NK-92 (cell line): ENCODE measurements around the gene ANKRD27.

Source experiments
- DNase-seq: peaks from one replicate; lab custom pipeline; 2025; ENCODE audit not compliant: unreplicated experiment; lab: John Stamatoyannopoulos, UW

ANKRD27 gene

DNA sequence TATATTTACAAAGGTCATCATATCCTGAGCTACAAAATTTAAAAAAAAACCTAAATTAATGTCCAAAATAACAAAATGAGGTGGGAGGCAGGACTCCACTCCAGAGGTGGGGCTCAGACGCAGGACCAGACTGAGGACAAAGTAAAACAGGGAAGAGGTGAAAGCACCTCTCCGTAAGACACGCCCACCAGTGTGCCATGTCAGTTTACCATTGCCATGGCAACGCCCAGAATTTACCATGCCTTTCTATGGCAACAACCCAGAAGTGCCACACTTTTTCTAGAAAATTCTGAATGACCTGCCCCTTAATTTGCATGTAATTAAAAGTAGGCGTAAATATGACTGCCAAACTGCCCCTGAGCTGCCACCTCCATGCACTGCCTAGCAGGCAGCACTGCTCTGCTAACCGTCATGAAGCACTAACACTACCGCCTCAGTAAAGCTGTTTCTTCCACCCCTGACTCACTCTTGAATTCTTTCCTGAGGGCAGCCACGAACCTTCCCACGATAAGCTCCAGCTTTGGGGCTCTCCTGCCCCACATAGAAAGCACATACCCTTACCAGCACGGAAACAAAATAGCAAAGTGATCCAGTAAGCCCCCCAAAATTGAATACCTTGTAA, 116.3 kb downstream of the ANKRD27 start:
- DNase-seq: no peak

DNA sequence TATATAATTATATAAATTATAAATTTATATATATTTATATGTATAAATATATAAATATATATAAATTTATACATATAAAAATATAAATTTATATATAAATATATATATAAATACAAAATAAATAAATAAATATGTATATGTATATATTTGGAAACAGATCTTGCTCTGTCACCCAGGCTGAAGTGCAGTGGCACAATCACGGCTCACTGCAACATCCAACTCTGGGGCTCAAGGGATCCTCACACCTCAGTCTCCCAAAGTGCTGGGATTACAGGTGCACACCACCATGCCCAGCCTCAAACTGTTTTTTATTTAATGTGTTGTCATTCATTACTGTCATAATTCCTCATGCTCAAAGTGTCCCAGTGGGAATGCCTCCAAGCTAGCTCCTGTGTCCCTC, 119.2 kb downstream of the ANKRD27 start:
- no peak for DNase-seq

DNA sequence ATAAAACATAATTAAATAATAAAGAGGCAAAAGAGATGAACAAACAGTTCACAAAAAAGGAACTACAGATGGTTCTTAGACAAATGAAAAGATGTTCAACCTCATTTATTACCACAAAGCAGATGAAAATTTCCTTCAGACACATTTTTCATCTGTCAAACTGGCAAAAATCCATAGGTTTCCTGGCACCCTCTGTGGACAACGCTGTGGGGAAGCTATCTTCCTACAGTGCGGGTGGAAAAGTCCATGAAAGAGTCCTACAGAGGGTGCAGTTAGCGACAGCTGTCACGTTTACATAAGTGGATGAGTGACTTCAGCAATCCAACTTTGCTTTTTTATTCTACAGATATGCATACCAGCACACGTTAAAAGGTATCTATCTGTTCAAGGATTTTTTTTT, 124.3 kb downstream of the ANKRD27 start:
- no peak for DNase-seq
